Posterior cingulate gyrus (tissue), 11 donors: Measurements from ENCODE around the gene ACSS3.

ENCODE experiments used
- DNase-seq, 10 donors: peaks; one replicate each; pipeline versions ENCODE4 v3.0.0 to v3.0.0-alpha.2; 2020 to 2021; ENCODE audit warnings: mixed read lengths in 3 of 10
- intact Hi-C: fragments of 100-400 bp; cut with DNase I; formaldehyde crosslinking; loops from one replicate; pipeline ENCODE4 v1.15.1; 2023

The ACSS3 gene

DNA sequence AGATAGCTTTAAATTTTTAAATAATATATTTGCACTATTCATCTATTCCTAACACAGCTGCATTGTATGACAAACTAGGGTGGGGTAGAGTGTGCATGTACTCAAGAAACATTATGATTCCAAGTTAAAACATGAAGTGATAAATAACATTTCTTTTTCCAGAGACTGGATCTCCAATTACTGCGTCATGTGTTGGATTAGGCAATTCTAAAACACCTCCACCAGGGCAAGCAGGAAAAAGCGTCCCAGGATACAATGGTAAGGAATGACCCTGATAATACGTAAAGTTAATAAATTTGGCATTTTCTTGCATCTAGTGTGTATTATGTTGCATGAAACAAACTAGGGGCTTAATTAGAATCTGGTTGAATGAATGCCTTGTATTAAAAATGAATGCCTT, 138.9 kb downstream of the ACSS3 start:
- intact Hi-C loops = no loop called here

DNA sequence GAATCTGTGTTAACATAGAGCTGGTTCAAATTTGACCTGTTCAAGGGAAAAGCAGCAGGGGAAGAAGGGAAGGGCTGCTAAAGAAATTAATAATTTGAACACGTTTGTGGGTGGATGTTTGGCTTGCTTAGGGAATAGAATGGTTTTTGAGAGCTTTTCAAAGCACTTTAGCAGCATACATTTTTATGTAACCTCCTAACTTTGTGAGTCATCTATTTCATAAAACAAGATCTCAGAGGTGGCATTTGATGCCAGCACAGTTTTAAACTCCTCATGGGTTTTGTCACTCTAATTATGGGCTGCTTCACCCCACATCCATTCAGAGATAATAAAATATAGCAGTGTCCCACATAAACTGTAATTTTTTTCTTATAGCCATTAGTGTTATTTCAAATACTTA, 143.8 kb downstream of the ACSS3 start:
- intact Hi-C loops = no loop called here

More for the DNA sequence above, 138.9 kb downstream of the ACSS3 start:
- DNase-seq = no peak

DNA sequence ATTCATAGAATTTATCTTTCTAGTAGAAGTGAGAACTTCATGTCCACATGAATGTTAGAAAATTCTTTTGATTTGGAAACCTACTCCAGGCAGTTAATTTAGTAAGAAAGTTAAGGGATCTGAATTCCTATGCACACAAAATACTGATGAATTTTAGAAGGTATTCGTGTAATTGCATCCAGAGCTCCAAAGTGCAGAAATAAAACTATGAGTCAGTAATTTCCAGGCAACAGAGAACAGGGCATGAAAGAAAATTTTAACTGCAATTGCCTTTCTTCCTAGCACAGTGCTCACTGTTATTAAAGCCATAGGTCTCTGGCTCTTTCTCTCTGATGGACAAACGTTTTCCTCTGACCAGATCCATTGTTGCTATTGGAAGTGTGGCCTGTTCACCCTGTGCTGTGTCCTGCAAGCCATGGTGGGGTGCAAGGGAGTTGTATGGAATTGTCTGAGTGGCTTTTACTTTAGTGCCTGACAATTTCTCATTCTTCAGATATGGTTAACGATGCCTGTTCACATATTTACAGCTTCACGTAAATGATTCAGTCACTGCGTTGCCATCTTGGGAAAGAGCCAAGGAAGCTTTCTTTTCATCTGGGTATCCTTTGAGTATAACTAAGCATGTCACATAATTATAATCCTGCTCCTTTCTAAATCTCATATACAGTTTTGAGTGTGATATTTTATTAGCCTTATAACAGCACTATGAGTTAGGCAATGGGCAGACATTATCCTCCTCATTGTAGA, 145.1 kb downstream of the ACSS3 start:
- DNase-seq = no peak
- intact Hi-C loops = no loop called here

More for the DNA sequence above, 143.8 kb downstream of the ACSS3 start:
- DNase-seq = no peak

DNA sequence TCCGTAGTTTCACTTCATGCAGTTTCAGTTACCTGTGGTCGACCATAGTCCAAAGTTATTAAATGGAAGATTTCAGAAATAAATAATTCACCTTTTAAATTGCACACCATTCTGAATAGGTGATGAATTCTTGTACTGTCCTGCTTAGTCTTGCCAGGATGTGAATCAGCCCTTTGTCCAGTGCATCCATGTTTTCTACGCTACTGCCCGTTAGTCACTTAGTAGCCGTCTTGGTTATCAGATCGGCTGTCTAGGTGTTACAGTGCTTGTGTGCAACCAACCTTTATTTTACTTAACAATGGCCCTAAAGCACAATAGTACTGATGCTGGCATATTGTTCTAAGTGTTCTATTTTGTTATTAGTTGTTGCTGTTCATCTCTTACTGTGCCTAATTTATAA, 146.7 kb downstream of the ACSS3 start:
- no peak for DNase-seq
- intact Hi-C loops = no loop called here

DNA sequence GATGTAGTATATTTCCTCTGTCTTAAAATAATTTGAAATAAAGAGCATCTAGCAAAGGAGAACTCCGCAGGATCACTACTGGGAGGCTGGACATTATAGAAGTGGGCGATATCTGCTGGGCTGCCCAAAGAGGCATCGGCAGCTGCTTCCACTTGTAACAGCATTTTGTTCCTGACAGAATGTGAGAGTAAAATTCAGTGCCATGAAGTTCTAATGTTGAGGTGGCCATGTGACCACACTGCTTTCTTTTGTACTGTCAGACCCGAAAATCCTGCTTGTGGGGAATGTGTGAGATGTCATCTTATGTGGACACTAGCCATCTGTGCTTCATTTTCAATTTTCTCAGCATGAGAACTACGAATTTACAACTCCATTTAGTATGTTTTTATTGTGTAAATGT, 151.9 kb downstream of the ACSS3 start:
- intact Hi-C loops = no loop called here
- DNase-seq = peak in 2 of 10 donors; percentile 7 to 55

DNA sequence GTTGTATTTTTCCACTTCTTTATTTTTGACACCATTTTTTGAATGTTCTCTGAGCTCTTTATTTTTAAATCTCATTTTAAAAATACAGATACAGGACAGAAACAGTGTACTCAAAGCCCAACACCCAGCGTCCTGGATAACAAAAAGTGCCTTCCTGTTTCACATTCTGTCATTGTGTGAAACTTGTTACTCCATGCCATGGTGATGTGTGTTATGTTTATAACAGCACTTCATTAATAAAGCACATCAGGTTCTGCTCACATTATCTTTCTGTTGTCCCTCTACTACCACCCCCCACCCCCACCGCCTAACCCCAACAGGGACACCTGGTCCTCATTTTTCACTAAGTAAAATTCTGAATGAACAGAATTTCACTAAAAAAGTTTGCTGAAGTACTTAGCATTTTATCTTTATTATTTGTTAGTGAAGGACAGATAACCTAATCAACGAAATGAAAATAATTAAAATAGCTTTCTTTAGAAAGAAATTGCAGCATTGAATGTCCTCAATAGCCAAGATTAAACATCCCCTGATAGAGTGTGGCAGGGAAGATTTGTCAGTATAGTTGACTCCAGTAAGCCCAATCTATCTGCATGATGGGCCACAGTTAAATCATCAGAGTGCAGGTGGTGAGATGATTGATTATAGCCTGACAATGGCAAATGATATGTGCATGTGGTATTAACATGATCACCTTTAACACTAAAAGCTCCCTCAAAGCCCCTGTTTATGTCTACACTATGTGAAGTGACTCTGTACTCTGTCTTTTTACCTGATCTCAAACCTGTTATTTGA, 153.9 kb downstream of the ACSS3 start:
- intact Hi-C loops = no loop called here
- peak in 1 of 10 donors; percentile 9 for DNase-seq

DNA sequence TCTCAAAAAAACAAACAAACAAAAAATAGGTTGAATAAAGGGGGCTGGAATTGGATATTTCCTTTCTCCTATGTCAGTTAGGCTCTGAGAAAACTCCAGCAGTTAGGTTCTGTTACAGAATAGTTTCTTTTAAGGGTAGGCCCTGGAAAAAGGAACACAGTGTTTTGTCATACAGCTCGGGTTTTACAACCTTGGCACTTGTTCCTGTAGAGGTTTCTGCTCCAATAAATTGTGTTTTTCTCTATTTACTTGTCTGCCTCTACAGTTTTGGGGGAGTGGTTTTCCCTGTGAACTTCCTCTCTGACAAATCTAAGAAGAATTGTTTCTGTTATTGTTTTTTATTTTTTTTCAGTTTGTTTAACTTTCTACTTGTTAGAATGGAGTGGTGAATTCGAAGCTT, 167.6 kb downstream of the ACSS3 start:
- intact Hi-C loops = no loop called here

DNA sequence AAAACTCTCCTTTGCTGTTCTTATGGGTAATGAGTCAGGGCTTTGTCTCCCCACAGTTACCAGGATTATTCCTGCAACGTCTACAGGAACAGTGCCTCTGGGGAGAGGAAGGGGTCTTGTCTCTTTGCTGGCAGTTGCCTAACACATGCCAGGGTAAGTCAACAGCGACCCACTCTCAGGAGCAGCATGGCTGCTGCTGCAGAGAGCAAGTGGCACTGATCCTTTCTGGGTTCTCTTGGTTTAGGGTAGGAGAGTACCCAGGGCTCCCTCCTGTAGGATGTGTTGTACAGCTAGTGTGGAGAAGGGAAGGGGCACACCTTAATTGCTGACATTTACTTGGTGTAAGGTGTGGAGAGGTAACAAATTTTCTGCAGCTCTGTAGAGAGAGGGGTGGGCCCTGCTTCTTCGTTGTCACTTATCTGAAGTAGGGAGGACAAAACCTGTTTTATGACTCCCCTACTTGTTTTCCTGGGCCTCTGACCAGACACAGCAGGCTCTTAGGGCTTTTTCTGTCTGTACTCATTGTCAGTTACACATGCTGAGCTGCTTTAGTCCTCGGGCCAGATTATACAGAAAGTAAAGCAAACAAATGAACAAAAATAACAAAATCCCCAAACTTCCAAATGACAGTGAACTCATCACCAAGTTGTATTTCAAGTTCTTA, 168.2 kb downstream of the ACSS3 start:
- no peak for DNase-seq
- intact Hi-C loops = no loop called here

More for the DNA sequence above, 167.6 kb downstream of the ACSS3 start:
- no peak for DNase-seq

DNA sequence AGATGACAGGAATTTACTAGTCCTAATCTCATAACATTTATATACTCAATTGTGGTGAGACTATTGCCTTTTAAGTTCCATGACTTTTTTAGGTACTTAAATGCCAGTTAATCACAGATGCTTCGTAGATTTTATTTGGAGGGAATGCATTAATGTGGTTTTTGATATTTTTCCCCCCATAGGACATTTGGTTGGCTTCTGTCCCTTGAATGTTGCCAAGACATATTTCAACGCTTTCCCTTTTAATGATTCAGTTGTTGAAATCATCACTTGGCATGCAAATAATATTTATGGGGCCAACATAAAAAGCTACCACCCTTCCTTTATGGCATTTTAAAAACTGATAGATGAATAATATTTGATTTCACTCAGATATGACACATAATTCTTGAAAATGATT, 172.1 kb downstream of the ACSS3 start:
- intact Hi-C loops = no loop called here
- DNase-seq = no peak

DNA sequence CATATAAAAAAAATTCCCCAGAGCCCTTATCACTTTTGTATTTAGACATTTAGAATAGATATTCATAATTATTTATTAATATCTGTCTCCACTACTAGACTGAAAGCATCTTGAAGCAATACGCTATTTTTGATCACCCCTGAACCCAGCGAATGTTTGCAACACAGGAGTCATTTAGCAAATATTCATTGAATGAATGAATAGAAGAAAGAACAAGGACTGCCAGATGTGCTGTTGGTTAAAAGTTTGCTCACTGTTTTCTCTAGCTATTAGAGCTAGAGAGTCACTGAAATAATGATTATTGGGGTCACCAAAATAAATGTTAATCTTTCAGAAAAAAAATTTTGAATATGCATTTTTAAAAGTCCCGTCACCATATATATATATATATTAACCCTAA, 174.3 kb downstream of the ACSS3 start:
- no peak for DNase-seq
- intact Hi-C loops = no loop called here

DNA sequence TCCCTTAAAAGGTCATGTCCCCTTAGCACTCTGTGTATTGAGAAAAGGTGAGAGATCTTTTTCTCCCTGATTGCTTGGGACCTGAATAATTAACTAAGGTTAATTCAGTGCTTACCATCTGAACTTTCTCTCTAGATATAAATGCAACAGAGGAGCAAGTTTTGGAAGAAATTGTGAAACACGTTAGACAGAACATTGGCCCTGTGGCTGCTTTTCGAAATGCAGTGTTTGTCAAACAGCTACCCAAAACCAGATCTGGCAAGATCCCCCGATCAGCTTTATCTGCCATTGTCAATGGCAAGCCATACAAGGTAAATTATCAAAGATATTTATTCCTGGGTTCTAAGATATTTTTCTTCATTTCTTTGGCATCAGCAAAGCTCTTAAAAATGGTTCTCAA, 175.5 kb downstream of the ACSS3 start:
- DNase-seq = no peak
- intact Hi-C loops = no loop called here

DNA sequence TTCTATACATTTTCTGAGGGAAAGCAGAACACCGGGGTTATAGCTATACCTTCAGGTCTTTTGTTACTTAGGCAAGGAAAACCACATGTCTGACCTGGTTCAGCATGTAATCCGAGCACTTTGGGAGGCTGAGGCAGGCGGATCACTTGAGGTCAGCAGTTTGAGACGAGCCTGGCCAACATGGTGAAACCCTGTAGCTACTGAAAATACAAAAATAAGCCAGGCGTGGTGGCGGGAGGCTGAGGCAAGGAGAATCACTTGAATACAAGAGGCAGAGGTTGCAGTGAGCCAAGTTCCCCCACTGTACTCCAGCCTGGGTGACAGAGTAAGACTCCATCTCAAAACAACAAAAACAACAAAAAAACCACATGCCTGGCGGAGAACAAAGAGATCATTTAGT, 177.6 kb downstream of the ACSS3 start:
- intact Hi-C loops = no loop called here

DNA sequence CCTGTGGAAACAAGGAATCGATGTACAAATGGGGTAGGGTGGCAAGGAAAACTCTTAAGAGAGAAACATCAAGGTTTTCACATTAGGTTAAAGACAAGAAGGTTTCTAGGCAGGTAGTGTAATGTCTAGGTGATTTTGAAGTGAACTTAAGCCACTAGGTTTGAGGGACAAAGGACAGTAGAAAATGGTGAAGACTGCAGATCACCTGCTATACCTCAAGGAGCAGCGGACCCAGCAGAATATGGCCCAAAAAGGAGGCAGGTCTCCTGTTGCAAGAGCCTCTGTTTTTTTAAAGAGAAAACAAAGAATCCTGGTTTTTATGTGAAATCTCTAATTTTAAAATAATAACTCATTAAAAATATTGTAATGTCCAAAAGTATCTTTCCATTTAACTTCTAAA, 178.1 kb downstream of the ACSS3 start:
- DNase-seq = no peak
- intact Hi-C loops = no loop called here

More for the DNA sequence above, 177.6 kb downstream of the ACSS3 start:
- peak in 1 of 10 donors; percentile 38 for DNase-seq

DNA sequence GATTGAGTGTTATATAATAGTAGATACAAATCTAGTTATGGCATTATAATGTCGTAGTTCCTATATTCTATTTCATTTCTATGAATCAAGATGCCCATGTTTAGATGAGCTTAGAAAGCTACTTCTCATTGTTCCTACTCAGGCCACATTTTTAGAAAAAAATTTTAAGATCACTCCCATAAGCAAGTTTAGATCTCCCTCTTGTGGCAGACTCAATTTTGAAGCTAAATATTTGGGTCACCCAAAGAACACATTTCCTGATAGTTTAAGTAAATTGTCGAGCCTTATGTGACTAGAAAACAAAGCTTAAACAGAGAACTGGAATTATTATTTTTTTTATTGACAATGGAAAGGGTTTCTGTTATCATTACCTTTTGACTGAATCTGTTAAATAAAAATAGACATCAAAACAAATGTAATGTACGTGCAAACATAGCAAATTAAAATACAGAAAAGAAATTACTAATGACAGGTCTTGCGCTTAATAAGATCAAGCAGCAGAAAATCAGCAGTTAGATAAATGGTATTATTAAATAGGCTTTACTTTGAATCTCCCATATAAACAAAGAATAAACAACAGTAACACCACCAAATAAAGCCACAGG, 180.2 kb downstream of the ACSS3 start:
- DNase-seq = no peak
- intact Hi-C loops = no loop called here

DNA sequence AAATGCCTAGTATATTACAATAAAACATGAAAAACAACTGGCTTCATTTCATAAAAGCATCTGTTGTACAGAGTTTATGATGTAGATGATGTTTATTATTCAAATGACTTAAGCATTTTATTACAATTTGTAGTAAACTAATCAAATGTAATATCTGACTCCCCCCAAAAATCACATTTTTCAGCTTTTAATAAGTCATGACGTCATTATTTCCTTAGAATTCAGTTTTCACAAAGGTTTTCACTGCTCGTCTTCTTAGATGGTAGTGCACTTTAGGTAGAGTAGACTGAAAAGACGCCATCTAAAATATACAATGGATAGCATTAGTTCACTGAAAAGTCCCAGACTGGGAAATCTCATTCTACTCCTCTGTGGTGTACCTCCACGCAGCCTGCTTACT, 181.5 kb downstream of the ACSS3 start:
- intact Hi-C loops = no loop called here
- DNase-seq = no peak

DNA sequence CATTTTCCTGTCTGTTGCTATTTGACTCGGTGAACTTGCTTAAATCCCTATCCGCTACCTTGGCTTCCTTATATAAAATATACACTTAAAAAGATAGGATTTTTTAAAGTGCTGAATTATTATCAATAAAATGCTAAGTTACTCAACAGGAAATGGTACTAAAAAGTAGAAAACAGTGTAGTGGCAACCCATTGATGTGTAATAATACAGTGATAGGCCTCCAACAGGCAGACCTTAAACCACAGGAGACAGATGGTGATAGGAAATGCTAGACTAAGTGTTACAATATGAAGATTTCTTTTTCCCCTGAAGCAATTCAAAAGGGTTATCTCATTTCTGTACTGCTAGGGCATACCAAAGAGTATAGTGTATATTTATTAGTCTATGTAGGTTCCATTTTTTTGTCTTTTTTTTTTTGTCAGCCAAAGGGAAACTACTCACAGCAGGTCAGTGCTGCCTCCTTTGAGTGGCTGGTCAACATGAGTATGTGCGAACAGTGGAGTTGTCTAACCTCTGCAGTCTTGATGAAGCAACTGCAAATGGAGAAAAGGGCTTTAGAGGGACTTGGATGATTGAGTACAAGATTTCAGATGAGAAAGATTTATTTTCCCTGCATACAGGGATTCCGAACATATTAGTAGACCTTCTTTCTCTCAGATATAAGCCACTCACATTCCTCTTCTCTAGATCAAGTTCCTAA, 183.8 kb downstream of the ACSS3 start:
- no peak for DNase-seq
- intact Hi-C loops = no loop called here

DNA sequence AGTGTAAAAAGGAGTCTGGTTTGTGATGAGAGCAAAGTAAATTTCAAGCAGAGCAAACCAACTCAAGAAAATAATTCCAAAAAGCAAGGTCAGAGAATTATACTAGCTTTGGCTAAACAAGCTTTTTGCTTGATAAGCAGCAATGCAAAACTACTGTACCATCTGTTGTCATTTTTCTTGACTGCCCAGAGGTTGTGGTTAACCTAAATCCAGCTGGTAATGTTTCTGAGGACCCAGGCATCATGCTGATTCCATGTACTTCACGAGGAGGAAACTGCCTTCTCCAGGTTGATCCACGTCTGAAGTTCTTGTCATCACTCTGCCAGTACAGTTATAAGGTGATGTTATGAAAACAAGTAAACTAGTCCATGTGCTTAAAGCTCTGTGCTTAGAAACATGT, 185.2 kb downstream of the ACSS3 start:
- intact Hi-C loops = no loop called here

DNA sequence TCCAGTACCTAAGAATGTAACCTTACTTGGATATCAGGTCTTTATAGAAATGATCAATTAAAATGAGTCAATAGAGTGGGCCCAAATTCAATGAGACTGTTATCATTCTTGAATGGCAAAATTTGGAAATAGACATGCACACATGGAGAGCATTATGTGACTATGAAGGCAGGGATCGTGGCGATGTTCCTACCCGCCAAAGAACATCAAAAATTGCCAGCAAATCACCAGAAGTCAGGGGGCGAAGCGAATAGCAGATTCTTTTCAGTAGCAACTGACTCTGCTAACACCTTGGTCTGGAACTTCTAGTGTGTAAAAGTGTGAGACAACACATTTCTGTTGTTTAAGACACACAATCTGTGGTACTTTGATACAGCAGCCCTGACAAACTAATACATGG, 192.5 kb downstream of the ACSS3 start:
- no peak for DNase-seq
- intact Hi-C loops = loop anchor here (10.0 kb wide), 1 partner anchor 1084 kb away; the partner anchor contains the start of genes CCDC59 and METTL25

More for the DNA sequence above, 185.2 kb downstream of the ACSS3 start:
- DNase-seq = no peak

DNA sequence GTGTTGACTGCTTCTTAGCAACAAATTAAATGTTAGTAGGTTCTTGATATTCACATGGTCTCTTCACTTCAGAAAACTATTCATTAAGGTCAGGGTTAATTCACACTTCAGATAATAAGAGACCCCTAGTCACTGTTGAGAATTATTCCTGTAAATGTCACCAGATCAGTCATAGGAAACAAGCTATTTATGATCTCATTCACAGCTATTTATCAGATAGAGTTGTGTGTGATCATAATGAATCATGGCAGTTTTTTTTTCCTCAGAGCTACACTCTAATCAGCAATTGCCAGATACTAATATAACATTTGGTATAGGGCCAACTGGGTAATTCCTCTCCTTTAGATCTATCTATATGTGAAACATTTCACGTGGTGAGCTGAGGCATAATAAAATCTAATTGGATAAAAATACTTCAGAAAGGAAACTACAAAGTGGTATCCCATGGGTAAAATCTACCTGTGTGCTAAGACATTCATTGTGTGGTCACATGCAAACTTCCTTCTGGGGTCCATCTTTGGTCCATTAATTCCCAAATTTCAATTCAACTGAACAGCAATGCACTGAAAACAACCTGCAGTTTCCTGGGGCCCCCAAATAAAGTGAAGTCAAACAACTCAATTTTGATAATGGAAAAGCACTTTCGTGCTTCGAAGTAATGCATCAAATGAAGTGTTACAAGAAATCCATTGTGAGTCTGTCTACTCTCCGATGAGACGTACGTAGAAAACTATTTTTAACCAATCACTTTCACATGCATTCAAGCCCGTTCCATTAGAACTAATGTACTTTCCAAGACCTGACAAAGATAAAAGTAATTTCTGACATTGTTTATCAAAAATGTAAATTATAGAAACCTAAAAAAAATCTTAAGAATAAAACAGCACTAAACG, 197.0 kb downstream of the ACSS3 start:
- DNase-seq = no peak
- intact Hi-C loops = loop anchor here (10.0 kb wide), 1 partner anchor 1080 kb away; the partner anchor contains the start of genes CCDC59 and METTL25
